ENCODE measurements around the gene FILIP1L.

FILIP1L gene

DNA sequence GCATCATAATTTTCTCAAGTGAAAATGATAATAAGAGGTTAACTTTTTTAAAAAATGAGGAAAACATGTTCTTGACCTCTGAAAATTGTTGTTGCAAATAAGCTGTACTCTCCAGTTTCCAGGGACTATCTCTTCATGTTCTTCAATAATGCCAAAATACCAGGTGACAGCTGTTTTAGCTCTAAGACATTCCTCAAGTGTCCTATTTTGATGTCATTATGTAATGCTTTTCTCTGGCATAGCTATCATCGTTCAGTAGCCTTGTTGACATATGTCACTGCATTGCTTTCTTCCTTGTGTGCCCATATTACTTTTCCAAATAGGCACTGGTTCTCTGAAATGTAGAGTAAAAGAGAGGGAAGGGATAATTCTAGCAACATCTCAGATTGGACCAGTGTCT, 5.7 kb upstream of the FILIP1L start:
- TF ChIP-seq GLIS3 (CRISPR knock-in tag; IDR thresholded peaks at IDR 0.05): no peak
- no peak for TF ChIP-seq ARNTL (CRISPR knock-in tag; IDR thresholded peaks at IDR 0.05; ENCODE audit: borderline replicate concordance, low read depth)
- TF ChIP-seq ZC3H10 (CRISPR knock-in tag; IDR thresholded peaks at IDR 0.05): no peak
- ATAC-seq: no peak

DNA sequence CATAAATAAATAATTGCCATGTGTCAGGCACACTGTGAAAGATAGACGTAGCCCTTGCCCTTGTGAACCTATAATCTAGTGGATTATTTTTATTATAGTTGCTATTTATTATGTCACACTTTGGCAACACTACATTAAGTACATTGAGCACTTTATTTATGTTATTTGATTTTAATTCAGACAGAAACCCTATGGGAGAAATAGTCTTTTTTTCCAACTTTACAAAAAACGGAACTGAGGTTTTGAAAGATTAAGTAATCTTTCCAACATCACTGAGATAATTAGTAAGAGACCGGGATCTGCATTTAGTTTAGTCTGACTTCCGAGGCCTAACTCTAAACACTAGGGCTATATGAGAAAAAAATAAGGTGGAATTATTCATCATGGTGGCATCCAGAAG, 2.8 kb upstream of the FILIP1L start:
- no peak for ATAC-seq
- TF ChIP-seq ESRRG (CRISPR knock-in tag; IDR thresholded peaks at IDR 0.05): no peak
- TF ChIP-seq TCF4 (CRISPR knock-in tag; IDR thresholded peaks at IDR 0.05; ENCODE audit: borderline replicate concordance): no peak
- TF ChIP-seq, protein P1, sequence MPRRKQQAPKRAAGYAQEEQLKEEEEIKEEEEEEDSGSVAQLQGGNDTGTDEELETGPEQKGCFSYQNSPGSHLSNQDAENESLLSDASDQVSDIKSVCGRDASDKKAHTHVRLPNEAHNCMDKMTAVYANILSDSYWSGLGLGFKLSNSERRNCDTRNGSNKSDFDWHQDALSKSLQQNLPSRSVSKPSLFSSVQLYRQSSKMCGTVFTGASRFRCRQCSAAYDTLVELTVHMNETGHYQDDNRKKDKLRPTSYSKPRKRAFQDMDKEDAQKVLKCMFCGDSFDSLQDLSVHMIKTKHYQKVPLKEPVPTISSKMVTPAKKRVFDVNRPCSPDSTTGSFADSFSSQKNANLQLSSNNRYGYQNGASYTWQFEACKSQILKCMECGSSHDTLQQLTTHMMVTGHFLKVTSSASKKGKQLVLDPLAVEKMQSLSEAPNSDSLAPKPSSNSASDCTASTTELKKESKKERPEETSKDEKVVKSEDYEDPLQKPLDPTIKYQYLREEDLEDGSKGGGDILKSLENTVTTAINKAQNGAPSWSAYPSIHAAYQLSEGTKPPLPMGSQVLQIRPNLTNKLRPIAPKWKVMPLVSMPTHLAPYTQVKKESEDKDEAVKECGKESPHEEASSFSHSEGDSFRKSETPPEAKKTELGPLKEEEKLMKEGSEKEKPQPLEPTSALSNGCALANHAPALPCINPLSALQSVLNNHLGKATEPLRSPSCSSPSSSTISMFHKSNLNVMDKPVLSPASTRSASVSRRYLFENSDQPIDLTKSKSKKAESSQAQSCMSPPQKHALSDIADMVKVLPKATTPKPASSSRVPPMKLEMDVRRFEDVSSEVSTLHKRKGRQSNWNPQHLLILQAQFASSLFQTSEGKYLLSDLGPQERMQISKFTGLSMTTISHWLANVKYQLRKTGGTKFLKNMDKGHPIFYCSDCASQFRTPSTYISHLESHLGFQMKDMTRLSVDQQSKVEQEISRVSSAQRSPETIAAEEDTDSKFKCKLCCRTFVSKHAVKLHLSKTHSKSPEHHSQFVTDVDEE (CRISPR knock-in tag; IDR thresholded peaks at IDR 0.05): no peak
- no peak for TF ChIP-seq RARB (CRISPR knock-in tag; IDR thresholded peaks at IDR 0.05)
- no peak for TF ChIP-seq CSDC2 (CRISPR knock-in tag; IDR thresholded peaks at IDR 0.05)
- TF ChIP-seq ZNF565 (CRISPR knock-in tag; conservative IDR thresholded peaks at IDR 0.05; ENCODE audit: low read depth): no peak
- TF ChIP-seq, protein P2, sequence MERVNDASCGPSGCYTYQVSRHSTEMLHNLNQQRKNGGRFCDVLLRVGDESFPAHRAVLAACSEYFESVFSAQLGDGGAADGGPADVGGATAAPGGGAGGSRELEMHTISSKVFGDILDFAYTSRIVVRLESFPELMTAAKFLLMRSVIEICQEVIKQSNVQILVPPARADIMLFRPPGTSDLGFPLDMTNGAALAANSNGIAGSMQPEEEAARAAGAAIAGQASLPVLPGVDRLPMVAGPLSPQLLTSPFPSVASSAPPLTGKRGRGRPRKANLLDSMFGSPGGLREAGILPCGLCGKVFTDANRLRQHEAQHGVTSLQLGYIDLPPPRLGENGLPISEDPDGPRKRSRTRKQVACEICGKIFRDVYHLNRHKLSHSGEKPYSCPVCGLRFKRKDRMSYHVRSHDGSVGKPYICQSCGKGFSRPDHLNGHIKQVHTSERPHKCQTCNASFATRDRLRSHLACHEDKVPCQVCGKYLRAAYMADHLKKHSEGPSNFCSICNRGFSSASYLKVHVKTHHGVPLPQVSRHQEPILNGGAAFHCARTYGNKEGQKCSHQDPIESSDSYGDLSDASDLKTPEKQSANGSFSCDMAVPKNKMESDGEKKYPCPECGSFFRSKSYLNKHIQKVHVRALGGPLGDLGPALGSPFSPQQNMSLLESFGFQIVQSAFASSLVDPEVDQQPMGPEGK (CRISPR knock-in tag; IDR thresholded peaks at IDR 0.05; ENCODE audit: borderline replicate concordance): no peak
- TF ChIP-seq ZFP3 (CRISPR knock-in tag; IDR thresholded peaks at IDR 0.05): no peak
- no peak for TF ChIP-seq TOX (CRISPR knock-in tag; IDR thresholded peaks at IDR 0.05; ENCODE audit: borderline replicate concordance)
- no peak for TF ChIP-seq PPARA (CRISPR knock-in tag; IDR thresholded peaks at IDR 0.05; ENCODE audit: borderline replicate concordance)
- no peak for TF ChIP-seq ARNTL (CRISPR knock-in tag; IDR thresholded peaks at IDR 0.05; ENCODE audit: borderline replicate concordance, low read depth)
- no peak for TF ChIP-seq OSR1 (CRISPR knock-in tag; IDR thresholded peaks at IDR 0.05)

DNA sequence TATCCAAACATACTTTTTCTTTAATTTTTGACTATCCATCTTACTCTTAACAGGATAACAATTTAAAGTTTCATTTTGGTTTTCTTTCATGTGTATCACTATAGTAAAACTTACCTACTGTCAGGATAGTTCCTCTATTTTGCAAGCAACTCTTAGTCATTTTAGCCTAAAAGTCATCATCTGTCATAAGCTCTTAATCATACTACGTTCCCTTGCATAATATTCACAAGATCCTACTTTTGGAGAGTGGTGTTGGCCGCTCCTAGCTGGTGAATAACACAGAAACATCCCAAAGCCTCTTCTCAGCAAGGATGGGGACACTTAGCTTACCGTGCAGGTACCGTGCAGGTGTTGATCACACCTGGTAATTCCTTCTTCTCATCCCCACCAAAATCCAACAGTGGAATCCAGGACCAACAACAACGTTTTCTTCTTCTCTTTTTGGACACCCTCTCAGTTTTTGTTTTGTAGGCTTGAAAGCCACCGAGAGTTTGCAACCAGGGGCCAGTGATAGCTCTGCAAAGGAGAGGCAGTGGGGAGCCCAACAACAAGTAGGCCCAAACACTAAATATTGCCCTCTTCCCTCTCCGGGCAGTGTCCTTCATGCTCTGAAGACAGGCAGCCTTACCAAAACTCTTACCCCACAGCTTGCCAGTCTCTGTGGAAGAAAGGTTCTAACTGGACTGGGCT, 433 bp downstream of the FILIP1L start:
- ATAC-seq: no peak
- TF ChIP-seq TCF4 (CRISPR knock-in tag; IDR thresholded peaks at IDR 0.05; ENCODE audit: borderline replicate concordance) (no peak), ZNF8 (CRISPR knock-in tag; IDR thresholded peaks at IDR 0.05) (no peak), ZFP30 (CRISPR knock-in tag; IDR thresholded peaks at IDR 0.05) (no peak), ESRRG (CRISPR knock-in tag; IDR thresholded peaks at IDR 0.05) (no peak), OSR1 (CRISPR knock-in tag; IDR thresholded peaks at IDR 0.05) (no peak), CSDC2 (CRISPR knock-in tag; IDR thresholded peaks at IDR 0.05) (no peak)
- TF ChIP-seq, protein P3, sequence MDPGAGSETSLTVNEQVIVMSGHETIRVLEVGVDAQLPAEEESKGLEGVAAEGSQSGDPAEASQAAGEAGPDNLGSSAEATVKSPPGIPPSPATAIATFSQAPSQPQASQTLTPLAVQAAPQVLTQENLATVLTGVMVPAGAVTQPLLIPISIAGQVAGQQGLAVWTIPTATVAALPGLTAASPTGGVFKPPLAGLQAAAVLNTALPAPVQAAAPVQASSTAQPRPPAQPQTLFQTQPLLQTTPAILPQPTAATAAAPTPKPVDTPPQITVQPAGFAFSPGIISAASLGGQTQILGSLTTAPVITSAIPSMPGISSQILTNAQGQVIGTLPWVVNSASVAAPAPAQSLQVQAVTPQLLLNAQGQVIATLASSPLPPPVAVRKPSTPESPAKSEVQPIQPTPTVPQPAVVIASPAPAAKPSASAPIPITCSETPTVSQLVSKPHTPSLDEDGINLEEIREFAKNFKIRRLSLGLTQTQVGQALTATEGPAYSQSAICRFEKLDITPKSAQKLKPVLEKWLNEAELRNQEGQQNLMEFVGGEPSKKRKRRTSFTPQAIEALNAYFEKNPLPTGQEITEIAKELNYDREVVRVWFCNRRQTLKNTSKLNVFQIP (CRISPR knock-in tag; IDR thresholded peaks at IDR 0.05; ENCODE audit: borderline replicate concordance, low read depth): no peak
- TF ChIP-seq, protein P4, sequence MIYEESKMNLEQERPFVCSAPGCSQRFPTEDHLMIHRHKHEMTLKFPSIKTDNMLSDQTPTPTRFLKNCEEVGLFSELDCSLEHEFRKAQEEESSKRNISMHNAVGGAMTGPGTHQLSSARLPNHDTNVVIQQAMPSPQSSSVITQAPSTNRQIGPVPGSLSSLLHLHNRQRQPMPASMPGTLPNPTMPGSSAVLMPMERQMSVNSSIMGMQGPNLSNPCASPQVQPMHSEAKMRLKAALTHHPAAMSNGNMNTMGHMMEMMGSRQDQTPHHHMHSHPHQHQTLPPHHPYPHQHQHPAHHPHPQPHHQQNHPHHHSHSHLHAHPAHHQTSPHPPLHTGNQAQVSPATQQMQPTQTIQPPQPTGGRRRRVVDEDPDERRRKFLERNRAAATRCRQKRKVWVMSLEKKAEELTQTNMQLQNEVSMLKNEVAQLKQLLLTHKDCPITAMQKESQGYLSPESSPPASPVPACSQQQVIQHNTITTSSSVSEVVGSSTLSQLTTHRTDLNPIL (CRISPR knock-in tag; IDR thresholded peaks at IDR 0.05; ENCODE audit: low read depth): no peak

DNA sequence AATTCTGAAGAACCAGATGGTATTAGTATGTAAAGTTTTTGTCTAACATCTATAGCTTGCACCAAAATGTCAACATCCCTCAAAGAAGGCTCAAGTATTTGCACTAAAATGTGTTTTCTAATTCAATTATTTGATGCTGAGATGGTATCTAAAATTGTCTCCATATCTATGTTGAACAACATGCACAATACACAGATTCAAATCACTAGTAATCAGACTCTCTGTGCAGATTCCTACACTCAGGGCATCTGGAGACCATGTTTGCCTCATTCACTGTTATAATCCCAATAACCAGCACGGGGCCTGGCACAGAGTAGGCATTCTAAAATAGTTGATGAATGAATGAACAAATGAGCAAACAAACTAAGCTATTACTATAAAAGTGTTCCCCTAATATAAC, 2.6 kb downstream of the FILIP1L start:
- TF ChIP-seq TOX (CRISPR knock-in tag; IDR thresholded peaks at IDR 0.05; ENCODE audit: borderline replicate concordance) (no peak), ZFP3 (CRISPR knock-in tag; IDR thresholded peaks at IDR 0.05) (no peak), TCF4 (CRISPR knock-in tag; IDR thresholded peaks at IDR 0.05; ENCODE audit: borderline replicate concordance) (peak; percentile 73; the same call in 1 of the 2 replicates)
- TF ChIP-seq, protein P3 (CRISPR knock-in tag; IDR thresholded peaks at IDR 0.05; ENCODE audit: borderline replicate concordance, low read depth): no peak
- no peak for ATAC-seq
